ENCODE results near the gene MYRF.

Gene MYRF

DNA sequence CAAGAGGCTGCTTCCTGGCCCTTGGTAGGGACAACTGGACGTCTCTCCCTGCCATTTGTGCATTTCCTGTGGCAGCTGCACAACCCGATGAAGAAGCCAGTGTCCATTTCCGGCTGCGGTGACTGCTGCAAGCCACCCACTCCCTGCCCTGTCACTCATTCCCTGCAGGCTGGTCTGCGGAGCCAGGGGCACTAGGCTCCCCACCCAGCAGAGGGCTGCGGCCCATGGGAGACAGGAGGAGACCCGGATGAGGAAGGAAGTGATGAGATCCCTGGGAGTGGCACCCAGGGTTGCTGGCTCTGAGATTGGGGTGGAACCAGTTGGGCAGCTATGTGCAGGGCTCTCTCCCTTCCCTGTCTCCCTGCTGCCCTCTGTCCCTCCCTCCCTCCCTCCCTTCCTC lies 10.0 kb upstream of the MYRF start:
- H3K27ac ChIP-seq: no peak overlapping the region
- TF ChIP-seq, protein P1, sequence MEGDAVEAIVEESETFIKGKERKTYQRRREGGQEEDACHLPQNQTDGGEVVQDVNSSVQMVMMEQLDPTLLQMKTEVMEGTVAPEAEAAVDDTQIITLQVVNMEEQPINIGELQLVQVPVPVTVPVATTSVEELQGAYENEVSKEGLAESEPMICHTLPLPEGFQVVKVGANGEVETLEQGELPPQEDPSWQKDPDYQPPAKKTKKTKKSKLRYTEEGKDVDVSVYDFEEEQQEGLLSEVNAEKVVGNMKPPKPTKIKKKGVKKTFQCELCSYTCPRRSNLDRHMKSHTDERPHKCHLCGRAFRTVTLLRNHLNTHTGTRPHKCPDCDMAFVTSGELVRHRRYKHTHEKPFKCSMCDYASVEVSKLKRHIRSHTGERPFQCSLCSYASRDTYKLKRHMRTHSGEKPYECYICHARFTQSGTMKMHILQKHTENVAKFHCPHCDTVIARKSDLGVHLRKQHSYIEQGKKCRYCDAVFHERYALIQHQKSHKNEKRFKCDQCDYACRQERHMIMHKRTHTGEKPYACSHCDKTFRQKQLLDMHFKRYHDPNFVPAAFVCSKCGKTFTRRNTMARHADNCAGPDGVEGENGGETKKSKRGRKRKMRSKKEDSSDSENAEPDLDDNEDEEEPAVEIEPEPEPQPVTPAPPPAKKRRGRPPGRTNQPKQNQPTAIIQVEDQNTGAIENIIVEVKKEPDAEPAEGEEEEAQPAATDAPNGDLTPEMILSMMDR (conservative IDR thresholded peaks at IDR 0.05): no peak

DNA sequence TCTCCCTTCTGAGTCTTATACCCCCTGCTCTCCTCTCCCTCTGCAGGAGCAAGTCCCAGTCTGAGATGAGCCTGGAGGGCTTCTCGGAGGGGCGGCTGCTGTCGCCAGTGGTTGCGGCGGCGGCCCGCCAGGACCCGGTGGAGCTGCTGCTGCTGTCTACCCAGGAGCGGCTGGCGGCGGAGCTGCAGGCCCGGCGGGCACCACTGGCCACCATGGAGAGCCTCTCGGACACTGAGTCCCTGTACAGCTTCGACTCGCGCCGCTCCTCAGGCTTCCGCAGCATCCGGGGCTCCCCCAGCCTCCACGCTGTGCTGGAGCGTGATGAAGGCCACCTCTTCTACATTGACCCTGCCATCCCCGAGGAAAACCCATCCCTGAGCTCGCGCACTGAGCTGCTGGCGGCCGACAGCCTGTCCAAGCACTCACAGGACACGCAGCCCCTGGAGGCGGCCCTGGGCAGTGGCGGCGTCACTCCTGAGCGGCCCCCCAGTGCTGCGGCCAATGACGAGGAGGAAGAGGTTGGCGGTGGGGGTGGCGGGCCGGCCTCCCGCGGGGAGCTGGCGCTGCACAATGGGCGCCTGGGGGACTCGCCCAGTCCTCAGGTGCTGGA lies 8.8 kb upstream of the MYRF start:
- TF ChIP-seq, protein P1 (conservative IDR thresholded peaks at IDR 0.05): no peak
- no peak overlapping the region for H3K27ac ChIP-seq

DNA sequence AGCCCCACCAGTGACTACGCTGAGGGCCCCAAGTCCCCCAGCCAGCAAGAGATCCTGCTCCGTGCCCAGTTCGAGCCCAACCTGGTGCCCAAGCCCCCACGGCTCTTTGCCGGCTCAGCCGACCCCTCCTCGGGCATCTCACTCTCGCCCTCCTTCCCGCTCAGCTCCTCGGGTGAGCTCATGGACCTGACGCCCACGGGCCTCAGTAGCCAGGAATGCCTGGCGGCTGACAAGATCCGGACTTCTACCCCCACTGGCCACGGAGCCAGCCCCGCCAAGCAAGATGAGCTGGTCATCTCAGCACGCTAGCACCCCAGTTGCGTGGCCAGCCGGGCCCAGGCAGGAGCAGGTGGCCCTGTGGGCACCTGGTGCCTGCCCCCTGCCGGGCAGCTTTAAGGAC lies 8.3 kb upstream of the MYRF start:
- H3K27ac ChIP-seq: no peak overlapping the region
- TF ChIP-seq, protein P1 (conservative IDR thresholded peaks at IDR 0.05): no peak

DNA sequence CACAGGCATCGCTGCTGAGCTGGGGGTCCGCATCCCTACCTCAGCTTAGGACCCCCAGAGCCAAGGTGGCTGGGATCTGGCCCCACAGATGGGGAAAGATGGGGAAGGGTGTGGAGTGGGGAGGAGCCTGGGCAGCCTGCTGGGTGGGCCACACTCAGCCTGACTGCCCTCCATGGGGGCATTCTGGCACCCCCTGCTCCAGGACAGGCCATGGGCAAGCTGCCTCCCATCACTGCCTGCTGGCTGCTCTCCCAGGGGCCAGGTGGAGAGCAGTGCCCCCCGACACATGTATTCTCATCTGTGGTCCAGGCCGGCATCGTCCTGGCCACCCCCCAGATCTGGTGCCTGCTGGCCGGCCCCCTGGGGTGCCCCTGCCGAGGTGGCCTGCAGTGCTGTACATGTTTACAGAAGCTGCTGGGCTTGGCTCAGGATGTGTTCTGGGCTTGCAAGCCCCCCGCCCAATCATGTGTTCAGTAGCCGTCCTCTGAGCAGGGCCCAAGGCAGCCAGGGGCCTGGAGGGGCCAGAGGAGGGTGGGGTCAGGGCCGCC lies 7.8 kb upstream of the MYRF start:
- TF ChIP-seq, protein P1 (conservative IDR thresholded peaks at IDR 0.05): no peak

DNA sequence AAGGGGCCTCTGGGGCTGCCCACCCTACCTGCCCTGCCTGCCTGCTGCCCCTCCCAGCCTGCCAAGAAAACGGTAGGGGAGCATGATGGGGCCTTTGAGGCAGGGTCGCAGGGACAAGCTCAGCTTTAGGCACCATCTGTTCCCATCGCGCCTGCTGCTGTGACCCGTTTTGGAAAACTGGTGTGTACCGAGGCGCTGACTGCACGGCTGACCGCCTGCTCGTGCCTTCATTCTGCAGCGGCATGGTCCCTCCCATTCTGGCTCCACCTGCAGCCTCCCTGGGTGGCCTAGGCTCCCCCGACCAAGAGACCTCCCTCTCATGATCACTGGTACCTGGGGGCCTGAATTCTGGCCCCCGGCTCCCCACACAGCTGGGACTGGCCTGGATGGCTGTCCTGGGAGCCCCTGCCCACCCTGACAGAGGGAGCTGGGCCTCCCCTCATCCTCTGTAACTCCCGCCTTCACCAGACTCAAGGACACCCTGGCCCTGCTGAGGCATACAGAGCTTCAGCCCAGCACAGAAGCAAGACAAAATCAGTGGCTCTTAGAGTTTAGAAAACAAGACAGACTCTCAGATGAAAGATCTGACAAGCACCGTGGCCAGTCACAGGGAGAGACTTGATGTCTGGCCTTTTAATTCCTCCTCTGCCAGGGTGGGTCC lies 6.5 kb upstream of the MYRF start:
- TF ChIP-seq, protein P1 (conservative IDR thresholded peaks at IDR 0.05): no peak
- no peak overlapping the region for H3K27ac ChIP-seq

More for the DNA sequence above, 7.8 kb upstream of the MYRF start:
- no peak overlapping the region for H3K27ac ChIP-seq

DNA sequence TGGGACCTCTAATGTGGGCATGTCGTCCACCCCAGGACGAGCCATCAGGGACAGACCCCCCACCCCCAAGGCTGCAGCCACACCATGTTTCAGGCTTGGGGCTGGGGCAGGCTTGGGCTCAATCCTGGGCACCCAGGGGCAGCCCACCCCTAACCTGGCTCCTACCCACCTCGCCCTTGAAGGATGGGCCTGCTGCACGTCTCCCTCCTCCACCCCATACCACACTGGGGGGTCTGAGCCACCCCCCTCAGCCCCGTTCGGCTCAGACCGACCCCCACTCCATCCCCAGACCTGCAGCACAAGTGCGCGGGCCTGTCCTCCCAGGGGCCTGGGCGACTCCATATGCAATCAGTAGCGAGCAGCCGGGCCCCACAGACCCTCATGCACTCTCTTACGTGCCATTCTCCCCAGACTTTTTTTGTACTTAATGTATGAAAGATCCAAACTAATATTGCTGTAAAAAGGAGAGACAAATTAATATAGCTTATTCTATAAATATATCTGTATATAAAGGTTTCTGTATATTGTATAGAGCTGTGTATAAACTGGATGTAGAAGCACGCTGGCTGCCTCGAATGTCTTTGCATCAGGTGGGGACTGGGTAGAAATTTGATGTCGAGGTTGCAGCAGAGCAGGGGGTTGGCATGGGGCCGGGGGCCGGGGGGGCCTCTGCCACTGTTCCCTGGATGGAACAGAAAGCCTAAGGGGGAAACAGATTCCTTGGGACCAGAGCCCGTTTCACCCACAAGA lies 5.8 kb upstream of the MYRF start:
- TF ChIP-seq, protein P1 (conservative IDR thresholded peaks at IDR 0.05): no peak
- H3K27ac ChIP-seq: no peak overlapping the region

All from VCaP (cell line).